Measurements from ENCODE around the gene COX7A2.

The COX7A2 gene

DNA sequence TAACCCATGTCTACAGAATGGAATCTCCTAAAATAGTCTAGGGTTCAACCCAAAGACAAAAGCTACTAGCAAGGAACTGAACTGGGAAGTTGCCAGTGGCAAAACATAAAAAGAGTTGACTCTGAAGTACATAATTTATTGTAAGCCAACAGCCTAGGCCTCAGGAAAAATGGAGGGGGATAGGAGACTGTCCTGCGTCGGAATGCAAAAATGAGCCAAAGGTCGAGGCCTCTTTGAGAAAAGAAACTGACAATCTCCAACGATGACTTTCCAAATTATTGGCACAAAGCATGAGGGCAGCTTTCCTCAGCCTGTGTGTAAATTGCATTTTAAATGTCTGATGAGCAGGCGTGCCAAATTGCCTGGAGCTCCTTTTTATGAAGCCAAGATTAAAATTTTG, 39.9 kb downstream of the COX7A2 start:
- no peak for DNase-seq (ENCODE audit: extremely low spot score, insufficient read length, low read depth)
- FAIRE-seq = no peak

DNA sequence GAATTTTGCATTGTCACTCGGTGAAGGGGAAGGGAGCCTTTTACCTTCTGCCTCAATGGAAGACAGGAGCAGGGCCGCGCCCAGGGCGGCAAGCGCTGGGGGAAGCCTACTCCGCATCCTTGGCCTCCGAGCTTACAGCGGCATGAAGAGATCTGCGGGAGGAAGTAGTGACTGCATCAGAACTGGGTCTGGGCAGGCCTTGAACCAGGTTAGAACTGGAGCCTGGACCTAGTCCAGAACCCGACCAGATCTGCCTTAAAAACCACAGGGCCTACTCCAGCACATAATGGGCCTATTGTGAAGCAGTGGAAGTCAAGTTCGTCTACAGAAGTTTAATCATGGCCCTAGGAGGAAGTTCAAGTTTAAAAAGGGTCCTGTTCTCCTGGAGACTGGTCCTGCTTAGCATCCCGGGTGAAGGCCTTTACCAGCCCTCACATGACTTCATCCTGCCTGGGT, 40.9 kb downstream of the COX7A2 start:
- FAIRE-seq = no peak

DNA sequence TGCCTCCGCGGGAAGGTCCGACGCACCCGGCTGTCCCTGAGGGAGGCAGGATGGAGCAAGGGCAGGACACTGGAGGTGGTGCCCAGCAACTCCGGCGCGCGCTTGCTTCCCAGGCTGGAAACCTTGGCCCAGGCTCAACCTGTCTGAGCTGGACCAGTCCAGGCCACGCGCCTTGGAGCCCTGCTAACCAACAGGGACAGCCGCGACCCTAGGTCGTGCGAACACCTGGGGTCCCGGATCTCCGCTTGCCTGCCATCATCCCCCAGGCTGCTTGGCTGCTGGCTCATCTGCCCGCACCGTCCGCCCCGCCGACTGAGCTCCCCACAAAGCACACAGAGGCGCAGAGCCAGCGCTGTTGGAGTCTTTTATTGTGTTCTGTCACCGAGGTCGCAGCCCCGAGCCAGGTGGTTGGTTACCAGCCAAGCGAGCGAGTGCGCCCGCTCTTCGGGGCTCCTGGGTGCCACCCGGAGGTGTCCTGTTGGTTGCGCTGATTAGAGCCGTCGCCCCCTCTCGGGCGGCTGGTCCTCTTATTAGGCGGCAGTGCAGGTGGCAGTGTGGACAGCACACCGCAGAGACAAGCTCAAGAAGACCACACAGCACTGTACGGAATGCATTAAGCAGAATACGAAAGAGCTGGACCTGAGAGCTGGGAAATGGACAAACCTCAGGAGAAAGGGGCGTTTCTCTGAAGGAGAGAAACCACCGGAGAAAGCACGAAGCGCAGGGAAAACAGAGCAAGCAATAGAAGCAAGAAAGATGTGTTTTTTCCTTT, 41.5 kb downstream of the COX7A2 start:
- FAIRE-seq (no peak), DNase-seq (ENCODE audit: extremely low spot score, insufficient read length, low read depth) (no peak)

More for the DNA sequence above, 40.9 kb downstream of the COX7A2 start:
- no peak for DNase-seq (ENCODE audit: extremely low spot score, insufficient read length, low read depth)

DNA sequence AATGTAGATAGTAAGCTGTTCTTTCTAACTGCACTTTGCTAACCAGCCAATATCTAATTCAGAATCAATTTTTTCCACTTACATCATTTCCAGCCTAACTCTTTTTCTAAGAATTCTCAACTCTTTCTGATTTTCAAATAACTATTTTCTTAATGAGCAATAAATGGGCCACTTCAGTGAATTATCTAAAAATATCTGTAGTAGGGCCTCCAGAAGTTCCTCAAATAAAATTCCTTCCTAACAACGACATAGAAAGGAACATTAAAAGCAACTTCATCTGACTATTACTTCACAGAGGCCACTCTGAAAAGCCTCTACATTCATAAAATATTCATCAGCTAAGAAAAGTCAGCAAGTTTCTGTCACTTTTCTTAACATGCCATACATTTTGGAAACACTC, 42.6 kb downstream of the COX7A2 start:
- DNase-seq (ENCODE audit: extremely low spot score, insufficient read length, low read depth) (no peak), FAIRE-seq (no peak)

DNA sequence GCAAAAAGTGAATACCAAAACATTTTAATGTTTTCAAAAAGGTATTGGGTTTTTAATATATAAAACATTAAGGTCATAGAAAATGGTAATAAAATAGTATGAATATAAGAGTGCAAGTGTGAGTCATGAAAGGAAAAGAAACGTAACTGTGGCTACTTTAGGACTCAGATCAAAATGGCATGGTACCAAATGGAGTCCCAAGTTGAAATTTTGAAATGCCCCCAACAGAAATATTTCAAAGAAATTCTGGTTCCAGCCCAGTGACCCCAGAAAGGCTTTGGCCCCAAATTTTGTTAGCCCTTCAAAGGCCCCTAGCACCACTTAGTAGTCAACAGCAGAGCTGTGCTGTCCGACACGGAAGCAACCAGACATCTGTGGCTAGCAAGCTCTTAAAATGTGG, 43.7 kb downstream of the COX7A2 start:
- DNase-seq (ENCODE audit: extremely low spot score, insufficient read length, low read depth) (no peak), FAIRE-seq (no peak)

DNA sequence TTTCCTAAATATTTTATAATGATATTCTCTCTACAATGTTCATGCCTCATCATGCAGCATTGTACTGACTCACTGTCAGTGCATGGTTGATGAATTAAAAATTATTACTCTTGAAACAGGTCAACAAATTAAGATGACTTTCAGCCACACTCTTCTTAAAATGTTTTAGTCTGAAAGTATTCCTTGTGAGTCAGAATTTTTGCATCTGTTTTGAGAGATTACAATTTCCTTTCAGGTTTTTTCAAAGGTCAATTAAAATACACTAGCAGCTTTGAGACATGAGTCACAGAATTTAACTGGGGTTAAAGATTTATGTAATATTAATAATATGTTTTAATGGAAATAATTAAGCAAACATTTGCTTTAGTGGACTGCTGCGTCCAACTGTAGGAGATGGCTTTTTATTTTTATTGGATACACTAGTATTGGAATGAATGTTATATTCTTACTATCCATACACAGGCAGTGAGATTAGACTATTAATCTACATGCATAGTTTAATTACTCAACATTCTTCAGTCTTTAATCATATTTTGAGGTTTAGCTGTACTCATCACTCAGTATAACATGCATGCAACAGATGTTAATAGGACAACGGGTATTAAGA, 47.4 kb downstream of the COX7A2 start:
- FAIRE-seq (no peak), DNase-seq (ENCODE audit: extremely low spot score, insufficient read length, low read depth) (no peak)

DNA sequence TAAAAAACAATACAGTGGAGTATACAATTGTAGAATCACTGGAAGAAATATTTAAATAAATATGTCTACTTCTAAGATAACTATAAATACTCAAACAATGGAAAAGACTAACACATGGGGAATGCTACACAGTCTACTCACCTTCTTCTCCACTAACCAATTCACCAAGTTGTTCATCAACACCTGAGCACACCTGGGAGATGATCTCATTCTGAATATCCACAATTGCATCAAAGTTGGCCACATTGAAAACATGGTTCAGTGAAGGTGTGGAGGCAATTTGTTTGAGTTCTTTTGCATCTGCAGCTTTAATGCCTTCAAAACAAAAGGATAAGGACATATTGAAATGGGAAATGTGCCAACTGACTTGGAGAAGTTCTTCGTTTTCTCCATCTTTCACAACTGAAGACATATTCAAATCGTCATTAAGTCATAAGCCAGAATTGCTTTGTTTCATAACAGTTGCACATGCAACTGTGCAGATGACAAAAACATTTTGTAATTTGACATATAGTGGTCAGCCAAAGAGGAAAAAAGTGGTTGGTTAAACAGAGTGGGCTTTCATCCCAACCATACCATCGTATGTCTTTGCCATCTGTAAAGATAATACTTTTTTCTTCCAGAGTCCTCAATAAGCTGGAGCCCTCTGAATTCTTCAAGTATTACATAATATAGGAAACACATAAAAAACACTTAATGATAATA, 55.2 kb downstream of the COX7A2 start:
- no peak for DNase-seq (ENCODE audit: extremely low spot score, insufficient read length, low read depth)

More for the DNA sequence above, 55.2 kb downstream of the COX7A2 start:
- FAIRE-seq = no peak

Measured in GM18507 (cell line).